ENCODE results near the gene GARIN5A.

- TF ChIP-seq CTCF (IDR thresholded peaks at IDR 0.05) (no peak), POLR2A (IDR thresholded peaks at IDR 0.05) (no peak), EP300 (IDR thresholded peaks at IDR 0.05; ENCODE audit: low read depth) (no peak)
These were observed 32.2 kb upstream of the GARIN5A start for GRCh38 chr19:50508843-50509190.
